Mesangial cell (primary cell): ENCODE measurements around the gene PRAMEF27. TPM values are rescaled to one million over a fixed set of nuclear protein-coding genes. Genes with fewer than 3 reads are reported as not detected.

ENCODE experiments used
- total RNA-seq: library from RNA; depleted of rRNA; stranded (reverse); fragments of >200 nt; gene quantifications from 2 replicates; pipeline ENCODE4 v1.2.3, GENCODE V29; 2015

The PRAMEF27 gene
- total RNA-seq: not detected in 2 replicates

GRCh38 chr1:13056475-13056874 is at the start of gene PRAMEF27:
Gene PRAMEF27, minus strand, starts transcription at chr1:13056575. Its CDS starts 2,916 bp downstream, at chr1:13053659.

DNA sequence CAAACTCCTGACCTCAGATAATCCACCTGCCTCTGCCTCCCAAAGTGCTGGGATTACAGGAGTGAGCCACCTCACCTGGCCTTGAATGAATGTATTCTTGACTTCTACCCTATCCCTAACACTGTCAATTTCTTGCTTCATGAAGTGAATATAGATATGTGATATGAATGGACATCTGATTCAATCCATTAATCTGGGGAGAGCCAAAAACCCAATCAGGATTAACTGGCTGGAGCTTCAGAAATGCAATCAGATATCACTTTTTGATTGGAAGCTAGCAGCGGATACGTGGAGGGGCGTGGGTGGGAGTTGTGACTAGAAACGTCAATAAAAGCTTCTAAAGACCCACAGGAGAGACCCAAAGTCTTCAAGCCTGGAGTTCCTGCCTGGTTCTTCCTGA is 14.1 kb upstream of the PRAMEF27 start, which contains the start of gene PRAMEF25:
Gene PRAMEF25 (plus strand): TSS at position 301 of the 400 bp plus-strand sequence. CDS start 2,920 bp downstream, outside the sequence.

Other genes starting within 250 kb of the PRAMEF27 start
- not detected in 2 replicates for gene PRAMEF11, start 225.2 kb downstream of the PRAMEF27 start, total RNA-seq
- gene HNRNPCL1, start 207.9 kb downstream of the PRAMEF27 start, total RNA-seq: not detected in 2 replicates
- not detected in 2 replicates for gene PRAMEF2, start 199.5 kb downstream of the PRAMEF27 start, total RNA-seq
- gene PRAMEF4, start 170.4 kb downstream of the PRAMEF27 start, total RNA-seq: not detected in 2 replicates
- gene PRAMEF10, start 158.3 kb downstream of the PRAMEF27 start, total RNA-seq: not detected in 2 replicates
- not detected in 2 replicates for gene PRAMEF7, start 140.0 kb downstream of the PRAMEF27 start, total RNA-seq
- gene PRAMEF6, start 109.0 kb downstream of the PRAMEF27 start, total RNA-seq: not detected in 2 replicates
- gene HNRNPCL3, start 4.2 kb upstream of the PRAMEF27 start, total RNA-seq: not detected in 2 replicates
- not detected in 2 replicates for gene PRAMEF25, start 14.2 kb upstream of the PRAMEF27 start, total RNA-seq
- not detected in 2 replicates for gene HNRNPCL2, start 60.3 kb upstream of the PRAMEF27 start, total RNA-seq
- gene PRAMEF26, start 99.4 kb upstream of the PRAMEF27 start, total RNA-seq: not detected in 2 replicates
- gene HNRNPCL4, start 109.1 kb upstream of the PRAMEF27 start, total RNA-seq: not detected in 2 replicates
- gene PRAMEF9, start 115.3 kb upstream of the PRAMEF27 start, total RNA-seq: not detected in 2 replicates
- not detected in 2 replicates for gene PRAMEF13, start 144.8 kb upstream of the PRAMEF27 start, total RNA-seq
- gene PRAMEF18, start 169.6 kb upstream of the PRAMEF27 start, total RNA-seq: not detected in 2 replicates
- gene PRAMEF5, start 197.6 kb upstream of the PRAMEF27 start, total RNA-seq: not detected in 2 replicates
- not detected in 2 replicates for gene PRAMEF8, start 228.6 kb upstream of the PRAMEF27 start, total RNA-seq
- not detected in 2 replicates for gene PRAMEF33, start 247.0 kb upstream of the PRAMEF27 start, total RNA-seq